HG03460 (cell line): ENCODE results near the gene GABARAPL2.

ENCODE experiments used
- ATAC-seq: cut with Tn5 transposase; IDR thresholded peaks from one replicate; pipeline ENCODE4 v1.9.1; 2021; ENCODE audit not compliant: unreplicated experiment

Gene GABARAPL2

DNA sequence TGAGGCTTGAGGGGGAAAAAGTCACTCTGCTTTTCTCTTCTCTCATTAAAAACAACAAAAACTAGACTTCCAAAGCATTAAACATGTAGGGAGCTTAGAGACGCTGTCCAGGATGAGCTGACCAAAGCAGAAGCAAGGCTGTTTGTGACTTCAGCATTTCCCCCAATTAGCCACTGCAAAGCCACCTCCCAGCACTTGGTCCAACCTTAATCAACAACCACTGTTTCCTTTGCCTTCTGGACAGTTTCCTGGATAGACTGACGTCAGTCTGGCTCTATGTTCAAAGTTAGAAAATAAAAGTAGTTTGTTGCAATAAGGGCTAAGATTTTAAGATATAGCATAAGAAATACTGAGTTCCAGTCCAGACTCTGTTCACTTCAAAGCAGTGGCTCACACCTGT lies 13.2 kb upstream of the GABARAPL2 start:
- no peak for ATAC-seq

DNA sequence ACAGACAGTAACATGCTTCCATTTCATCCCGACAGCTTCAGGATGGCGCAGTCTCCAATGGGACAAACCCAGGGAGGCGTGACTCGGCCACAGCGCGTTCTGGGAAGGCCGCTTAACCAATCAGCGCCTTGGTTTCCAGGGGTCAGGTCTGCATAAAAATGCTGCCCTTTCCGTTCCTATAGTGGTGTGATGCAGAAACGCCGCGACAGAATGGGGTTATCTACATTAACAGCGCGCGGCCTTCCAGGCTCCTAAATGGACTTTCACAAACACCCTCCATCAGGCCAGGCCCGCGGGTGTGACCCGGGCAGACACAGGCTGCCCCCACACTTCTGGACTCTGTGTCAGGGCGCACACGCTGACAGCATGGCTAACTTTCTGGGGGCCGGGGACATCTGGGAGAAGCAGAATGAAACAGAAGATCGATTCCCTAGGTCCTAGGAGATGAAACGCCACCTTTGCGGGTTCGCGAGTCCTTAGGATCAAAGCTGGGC lies 10.9 kb upstream of the GABARAPL2 start:
- ATAC-seq = peak; percentile 34

DNA sequence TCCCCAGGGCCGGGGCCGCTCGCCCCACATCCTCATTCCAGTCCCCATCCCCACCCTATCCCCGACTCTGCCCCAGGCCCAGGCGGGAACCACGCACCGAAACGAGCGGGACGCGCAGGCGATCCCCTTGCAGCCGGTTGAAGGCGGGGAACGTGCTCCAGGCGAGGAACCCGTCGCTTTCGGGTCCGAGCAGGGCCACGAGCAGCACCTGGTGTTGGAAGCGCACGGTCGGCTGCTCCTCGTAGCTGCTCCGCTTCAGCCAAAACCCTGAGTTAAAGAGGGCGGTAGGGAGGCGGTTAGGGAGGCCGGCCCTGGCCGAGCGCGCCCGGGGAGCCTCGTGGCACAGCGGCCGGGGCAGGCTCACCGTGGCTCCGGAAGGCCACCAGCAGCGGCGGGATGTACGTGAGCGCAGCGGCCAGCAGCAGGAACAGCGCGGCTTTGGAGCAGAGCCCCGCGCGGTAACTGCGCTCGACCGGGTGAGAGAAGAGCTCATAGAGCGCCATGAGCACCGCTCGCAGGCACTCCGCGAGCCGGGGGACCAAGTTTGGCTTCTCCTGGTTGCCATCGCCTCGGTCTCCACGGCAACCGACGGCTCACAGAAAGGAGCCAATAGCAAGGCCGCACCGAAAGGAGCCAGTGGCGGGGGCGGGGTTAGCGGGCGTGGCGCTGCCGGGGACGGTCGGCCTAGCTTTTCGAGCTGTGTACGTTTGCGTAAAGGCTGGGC lies 10.3 kb upstream of the GABARAPL2 start, which contains the start of gene TMEM231:
TMEM231 (minus strand) TSS at position 546 of the 724 bp plus-strand sequence; CDS start at position 503, 43 bp downstream.
- ATAC-seq = peak; percentile 97

DNA sequence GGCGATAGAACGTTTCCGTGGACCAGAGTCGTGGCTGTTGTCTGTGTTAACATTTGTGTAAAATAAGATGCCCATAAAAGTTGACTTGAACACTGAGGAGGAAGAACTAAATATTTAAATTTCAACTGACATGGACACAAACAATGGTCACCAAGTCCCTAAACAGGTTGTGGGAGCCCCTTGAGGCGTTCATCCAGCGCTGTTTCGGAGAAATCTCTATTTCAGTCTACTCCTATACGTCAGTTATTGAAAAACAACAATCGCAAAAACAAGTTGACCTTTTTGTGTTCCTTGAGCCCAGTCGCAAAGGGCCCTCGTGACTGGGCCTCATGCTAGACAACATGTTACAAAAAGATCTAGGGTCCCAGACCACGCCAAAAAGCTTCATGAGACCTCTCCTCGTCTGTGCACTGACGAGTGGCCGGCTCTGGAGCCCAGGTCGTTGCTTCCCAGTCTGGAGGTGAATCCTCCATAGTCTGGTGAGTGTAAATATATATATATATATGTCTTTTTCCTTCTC lies 9.7 kb upstream of the GABARAPL2 start:
- ATAC-seq = no peak

DNA sequence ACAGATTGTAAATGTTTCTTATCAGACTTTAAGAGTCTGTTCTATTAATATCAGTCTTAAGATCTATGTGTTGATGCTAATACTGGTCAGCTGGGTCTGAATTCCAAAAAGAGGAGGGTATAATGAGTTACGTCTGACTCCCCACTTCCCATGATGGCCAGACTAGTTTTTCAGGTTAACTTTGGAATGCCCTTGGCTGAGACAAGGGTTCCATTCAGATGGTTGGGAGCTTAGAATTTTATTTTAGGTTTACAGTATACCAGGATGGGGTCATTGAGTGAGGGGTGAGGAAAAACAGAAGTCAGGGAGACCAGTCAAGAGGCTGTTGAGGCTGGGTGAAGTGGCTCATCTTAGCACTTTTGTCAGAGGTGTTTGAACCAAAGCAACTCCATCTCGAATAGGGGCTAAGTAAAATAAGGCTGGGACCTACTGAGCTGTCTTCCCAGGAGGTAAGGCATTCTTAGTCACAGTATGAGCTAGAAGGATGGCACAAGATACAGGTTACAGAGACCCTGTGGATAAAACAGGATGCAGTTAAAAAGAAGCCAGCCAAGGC lies 7.3 kb upstream of the GABARAPL2 start:
- no peak for ATAC-seq

DNA sequence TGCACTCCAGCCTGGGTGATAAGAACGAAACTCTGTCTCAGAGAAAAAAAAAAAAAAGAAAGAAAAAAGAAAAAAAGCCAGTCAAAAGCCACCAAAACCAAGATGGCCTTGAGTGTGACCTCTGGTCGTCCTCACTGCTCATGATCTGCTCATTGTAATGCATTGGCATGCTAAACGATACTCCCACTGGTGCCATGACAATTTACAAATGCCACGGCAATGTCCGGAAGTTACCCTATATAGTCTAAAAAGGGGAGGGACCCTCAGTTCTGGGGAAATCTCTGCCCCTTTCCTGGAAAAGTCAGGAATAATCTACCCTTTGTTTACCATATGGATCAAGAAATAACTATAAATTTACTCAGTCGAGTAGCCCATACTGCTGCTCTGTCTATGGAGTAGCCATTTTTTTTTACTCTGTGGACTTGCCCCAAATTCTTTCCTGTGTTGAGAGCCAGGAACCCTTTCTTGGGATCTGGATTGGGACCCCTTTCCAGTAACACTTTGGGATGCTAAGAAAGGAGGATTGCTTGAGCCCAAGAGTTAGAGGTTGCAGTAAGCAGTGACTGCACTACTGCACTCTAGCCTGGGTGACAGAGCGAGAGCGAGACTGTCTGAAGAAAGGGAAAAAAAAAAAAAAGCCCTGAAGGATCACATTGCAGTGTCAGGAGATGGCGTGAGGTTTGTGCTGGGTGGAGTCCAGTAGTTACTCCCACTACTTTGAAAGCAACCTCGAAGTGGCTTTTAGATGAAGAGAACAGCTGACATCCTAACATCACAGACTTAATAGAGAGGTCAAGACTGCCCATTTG lies 6.4 kb upstream of the GABARAPL2 start:
- no peak for ATAC-seq

DNA sequence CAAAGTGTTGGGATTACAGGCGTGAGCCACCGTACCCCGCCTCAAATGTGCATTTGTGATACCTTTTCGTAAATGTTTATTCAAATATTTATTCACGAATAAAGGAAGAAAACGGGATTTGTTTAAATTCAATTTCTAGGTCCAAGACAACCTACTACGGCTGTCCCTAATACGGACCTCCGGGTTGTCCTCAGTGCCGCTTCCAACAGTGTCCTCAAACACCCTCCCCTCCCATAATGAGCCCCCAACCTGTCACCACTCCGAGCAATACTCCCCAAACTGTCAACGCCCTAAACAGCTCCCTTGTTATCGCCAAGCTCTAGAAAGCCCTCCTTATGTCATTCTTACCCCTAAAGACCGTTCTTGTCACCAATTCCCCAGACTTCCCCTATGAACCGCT lies 539 bp upstream of the GABARAPL2 start:
- ATAC-seq = peak; percentile 10

DNA sequence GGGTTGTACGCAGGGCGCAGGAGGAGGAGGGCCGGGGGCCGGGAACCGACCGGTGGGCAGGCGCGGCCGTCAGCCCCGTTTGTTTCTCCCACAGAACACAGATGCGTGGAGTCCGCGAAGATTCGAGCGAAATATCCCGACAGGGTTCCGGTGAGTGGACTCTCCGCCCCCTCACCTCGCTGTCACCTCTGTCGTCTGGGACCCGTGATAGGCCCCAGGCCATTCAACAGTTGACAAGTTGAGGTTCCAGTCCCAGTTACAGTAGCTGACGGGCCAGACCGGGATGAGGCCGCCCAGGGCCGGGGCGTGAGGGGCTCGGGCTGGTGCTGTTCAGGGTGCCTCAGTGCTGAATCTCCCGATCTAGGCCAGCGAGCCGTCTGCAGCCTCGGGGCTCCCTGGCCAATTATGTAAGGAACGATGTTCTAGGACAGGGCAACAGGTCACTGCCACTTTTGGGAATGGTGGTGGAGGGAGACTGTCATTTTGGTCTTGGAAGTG lies 628 bp downstream of the GABARAPL2 start:
- ATAC-seq = no peak

DNA sequence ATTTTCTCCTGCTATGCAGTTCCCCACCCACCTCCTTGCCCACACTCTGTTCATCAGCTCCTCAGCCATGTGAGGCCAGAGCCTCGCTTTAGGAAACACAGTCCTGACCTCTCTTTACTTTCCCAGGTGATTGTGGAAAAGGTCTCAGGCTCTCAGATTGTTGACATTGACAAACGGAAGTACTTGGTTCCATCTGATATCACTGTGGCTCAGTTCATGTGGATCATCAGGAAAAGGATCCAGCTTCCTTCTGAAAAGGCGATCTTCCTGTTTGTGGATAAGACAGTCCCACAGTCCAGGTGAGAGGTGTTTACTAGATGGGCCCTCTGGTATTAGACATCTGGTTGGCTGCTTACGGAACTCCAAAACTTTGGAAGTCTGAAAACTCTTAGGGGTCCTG lies 1.7 kb downstream of the GABARAPL2 start:
- ATAC-seq = no peak

DNA sequence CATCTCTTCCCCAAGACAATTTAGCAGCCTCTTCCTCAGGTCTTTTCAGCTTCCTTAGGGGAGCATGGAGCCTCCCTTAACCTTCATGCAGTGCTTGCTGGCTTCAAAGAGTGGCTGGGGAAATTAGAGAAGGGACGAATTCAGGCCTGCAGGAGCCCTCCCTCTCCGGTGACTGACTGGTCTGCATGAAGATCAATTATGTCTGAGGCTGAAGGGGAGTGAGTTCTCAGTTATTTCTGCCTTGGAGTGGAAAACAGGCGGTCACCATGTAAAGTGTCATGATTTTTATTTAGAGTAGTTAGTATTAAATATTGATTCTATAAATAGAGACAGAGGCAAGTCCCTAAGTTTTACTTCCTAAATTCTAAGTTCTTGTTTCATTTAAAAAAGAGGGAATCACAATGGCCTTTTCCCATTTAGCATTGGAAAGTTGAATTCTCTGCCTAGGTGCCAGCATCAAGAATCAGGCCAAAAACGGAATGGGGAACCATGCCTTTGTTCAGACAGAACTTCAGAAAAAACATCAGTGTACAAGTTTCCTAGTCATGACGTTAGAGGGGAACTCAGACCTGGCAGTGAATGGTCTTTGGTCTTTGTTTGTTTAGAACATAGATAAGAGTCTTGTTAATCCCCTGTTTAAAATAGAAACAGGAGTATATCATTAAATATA lies 4.4 kb downstream of the GABARAPL2 start:
- no peak for ATAC-seq

DNA sequence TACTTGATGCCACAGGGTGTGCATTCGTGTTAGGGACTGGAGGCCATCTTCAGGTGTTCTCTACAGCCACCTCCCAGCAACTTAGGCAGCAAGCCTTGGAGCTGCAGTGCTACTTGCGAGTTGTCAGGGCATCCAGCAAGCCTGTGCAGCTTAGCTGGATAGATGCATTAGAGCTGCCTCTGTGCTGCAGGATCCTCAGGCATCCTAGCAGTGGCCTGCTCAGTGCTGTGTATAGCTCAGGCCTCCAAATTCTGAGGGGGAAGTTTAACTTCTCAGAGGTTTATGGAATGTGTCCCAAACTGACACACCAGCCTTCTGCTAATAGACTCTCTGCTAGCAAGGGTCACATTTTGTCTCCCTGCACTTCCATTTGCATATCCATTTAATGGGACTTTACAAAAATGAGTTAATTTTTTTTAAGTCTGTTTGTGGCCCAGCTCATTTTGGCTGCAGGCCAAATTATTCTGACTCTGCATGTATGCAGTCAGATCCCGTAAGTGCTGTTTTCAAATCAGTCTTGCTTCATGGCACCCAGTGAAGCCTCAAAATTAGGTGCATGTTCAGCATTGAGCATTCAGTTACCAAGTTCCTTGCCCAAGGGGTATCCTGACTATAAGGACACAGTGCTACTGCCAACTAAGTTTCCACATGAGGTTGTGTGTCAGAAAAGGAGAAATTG lies 6.8 kb downstream of the GABARAPL2 start:
- ATAC-seq = no peak

DNA sequence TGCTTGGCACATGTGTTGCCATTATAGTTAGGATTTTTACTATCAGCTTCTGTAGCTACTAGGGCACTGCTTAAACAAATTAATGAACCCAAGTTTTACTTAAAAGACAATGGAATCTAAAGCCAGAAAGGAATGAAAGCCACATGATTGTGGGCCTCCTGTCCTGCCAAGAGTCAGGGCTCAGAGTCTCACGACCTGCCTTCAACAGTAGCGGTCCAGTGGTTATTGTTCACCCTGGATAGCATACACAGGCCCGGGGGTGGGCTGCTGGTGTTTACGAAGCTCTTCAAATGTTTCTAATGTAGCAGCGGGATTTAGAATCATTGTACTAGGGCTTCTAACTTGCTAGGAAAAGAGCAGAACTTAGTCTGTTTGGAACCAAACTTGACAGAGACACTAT lies 7.8 kb downstream of the GABARAPL2 start:
- ATAC-seq = no peak

DNA sequence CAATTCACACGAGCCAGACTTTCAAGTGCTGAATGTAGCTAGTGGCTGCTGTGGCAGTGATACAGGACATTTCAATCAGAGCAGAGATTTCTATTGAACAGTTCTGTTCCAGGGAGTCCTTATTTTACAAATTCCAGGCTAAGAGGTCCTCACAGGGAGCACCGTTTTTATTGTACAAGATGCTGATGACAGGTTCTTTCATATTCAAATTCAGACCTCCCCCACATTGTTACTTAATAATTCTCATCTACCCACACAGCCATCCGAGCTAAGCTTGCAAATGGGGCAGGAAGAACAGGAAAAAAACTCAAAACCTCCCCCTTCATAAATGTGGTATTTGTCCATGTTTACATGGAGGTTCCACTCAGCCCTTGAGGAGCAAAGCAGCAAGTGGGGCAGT lies 9.8 kb downstream of the GABARAPL2 start:
- no peak for ATAC-seq

DNA sequence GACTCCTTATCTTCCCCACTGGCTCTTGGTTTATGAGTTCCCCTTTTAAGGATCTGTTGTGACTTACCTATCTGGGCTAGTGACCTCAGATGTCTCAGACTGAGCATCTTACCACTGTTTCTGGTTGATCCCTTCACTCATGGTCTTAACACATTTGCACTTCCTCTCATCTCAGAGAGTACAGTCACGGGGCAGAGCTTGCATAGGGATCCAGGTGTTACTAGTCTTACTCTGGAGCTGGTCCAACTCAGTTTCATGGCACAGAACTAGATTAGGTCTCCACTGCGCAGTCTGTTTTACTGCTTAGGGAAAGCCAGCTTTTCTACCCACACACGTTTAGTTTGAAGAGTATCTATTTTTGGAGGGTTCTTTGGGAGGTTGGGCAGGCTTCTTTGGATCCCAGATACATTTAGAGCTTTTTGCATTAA lies 10.2 kb downstream of the GABARAPL2 start:
- peak; percentile 67 for ATAC-seq

DNA sequence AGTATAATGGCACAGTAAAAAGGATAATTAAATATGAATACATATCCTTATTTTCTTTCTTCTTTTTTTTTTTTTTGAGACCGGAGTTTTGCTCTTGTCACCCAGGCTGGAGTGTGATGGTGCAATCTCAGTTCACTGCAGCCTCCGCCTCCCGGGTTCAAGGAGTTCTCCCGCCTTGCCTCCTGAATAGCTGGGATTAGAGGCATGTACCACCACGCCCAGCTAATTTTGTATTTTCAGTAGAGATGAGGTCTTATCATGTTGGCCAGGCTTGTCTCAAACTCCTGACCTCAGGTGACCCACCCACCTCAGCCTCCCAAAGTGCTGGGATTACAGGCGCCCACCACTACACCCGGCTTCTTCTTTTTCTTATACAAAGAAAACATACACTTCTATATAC lies 12.0 kb downstream of the GABARAPL2 start:
- no peak for ATAC-seq

DNA sequence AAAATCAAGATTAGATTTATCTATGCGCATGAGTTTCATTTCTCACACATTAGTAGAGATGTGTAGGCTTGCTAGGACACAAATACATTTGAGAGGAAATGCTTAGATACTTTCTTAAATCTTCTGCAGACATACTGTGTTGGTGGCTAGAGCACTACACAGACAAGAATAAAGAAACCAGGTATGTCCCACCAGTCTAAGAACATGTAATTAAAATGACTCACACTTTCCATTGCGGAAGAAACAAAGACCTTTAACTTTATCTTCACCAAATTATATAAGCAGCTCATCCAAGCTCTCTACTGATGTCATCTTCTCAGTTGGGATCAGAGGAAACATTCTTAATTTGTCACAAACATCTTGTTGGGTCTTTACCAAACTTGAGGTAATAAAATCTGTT lies 12.5 kb downstream of the GABARAPL2 start:
- ATAC-seq = no peak

DNA sequence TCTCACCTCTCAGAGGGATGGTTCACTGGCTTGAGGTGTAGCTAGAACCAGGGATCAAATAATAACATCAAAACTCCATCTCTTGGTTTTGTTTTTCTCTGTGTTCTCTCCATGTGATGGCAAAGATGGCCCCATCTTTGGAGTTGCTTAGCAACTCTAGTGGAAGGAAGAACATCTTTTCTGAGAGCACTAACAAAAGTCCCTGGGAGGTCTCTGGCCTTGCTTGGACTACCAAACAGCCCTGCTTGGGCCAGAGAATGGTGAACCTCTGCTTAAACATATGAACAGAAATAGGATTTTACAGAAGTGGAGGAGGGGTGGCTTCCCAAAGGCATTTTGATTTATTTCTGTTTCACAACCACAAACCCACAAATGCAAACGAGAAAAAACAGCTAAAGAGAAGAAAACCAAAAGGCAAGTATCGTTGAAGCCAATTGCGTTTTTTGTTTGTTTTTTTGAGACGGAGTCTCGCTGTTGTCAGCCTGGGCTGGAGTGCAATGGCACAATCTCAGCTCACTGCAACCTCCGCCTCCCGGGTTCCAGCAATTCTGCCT lies 13.2 kb downstream of the GABARAPL2 start:
- ATAC-seq = no peak

DNA sequence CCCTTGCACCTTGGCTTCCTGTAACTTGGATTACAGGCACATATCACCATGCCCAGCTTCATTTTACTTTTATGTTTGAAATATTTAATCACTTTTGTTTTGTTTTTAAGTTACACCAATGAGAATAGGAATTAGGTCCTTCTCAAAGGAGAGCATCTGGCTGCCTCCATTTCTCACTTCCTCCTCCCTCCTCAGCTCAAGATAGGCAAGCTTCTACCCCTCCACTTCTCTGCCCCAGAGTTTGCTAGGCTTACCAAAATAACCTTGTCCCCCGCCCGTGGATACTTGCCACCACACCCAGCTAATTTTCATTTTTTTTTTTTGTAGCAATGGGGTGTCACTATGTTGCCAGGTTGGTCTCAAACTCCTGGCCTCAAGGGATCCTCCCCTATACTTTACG lies 17.9 kb downstream of the GABARAPL2 start:
- peak; percentile 48 for ATAC-seq

DNA sequence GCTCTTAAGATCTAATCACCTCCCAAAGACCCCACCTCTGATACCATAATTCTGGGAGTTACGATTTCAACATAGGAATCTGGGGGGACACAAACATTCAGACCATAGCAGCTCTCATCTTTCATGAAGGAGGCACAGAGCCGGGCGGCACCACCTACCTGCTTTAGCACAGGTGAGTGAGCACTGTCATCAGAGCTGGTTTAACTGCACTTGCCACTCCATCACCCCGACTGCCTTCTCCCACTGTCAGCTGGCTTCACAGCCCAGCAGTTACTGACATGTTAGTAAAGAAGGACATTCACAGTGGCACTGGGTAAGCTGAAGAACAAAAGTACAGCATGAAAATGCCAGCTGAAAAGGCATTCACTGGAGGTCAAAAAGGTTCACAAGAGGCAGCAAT lies 22.5 kb downstream of the GABARAPL2 start:
- no peak for ATAC-seq

DNA sequence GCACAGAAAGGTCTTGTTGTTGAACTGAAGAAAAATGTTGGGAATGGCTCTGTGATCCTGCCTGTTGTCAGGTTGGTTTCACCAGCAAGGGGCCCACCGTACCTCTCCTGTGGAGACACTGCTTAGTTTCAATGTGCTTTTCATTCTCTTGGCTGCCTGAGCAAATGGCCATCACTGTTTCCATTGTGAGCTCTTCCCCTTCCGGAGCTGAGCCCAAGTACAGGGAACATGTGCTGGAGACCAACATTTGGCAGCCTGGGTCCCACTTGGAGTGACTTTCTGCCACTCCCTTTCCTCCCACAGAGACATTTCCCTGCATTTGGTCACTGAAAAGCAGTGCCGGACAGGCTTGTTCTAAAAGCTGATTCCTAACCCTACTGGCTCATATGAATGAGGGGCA lies 23.1 kb downstream of the GABARAPL2 start:
- ATAC-seq = no peak
